ENCODE measurements around the gene PADI4.

Gene PADI4

GRCh38 chr1:17304151-17304825 is 3.7 kb upstream of the PADI4 start:
- no peak for DNase-seq (ENCODE audit: low read depth)
- no peak for TF ChIP-seq CTCF (IDR thresholded peaks at IDR 0.05; ENCODE audit: insufficient read depth, low read depth, low read length, missing control alignments)

GRCh38 chr1:17304826-17305175 is 3.2 kb upstream of the PADI4 start:
- DNase-seq (ENCODE audit: low read depth) = no peak
- H3K4me3 ChIP-seq (ENCODE audit: low read depth, low read length) = no peak overlapping the region
- no peak for TF ChIP-seq CTCF (IDR thresholded peaks at IDR 0.05; ENCODE audit: insufficient read depth, low read depth, low read length, missing control alignments)

More at GRCh38 chr1:17304151-17304825, 3.7 kb upstream of the PADI4 start:
- H3K4me3 ChIP-seq (ENCODE audit: low read depth, low read length) = no peak overlapping the region

GRCh38 chr1:17305576-17306095 is 2.4 kb upstream of the PADI4 start:
- H3K4me3 ChIP-seq (ENCODE audit: low read depth, low read length) = no peak overlapping the region
- TF ChIP-seq CTCF (IDR thresholded peaks at IDR 0.05; ENCODE audit: insufficient read depth, low read depth, low read length, missing control alignments) = no peak
- no peak for DNase-seq (ENCODE audit: low read depth)

- H3K4me3 ChIP-seq (ENCODE audit: low read depth, low read length) = no peak overlapping the region
- TF ChIP-seq CTCF (IDR thresholded peaks at IDR 0.05; ENCODE audit: insufficient read depth, low read depth, low read length, missing control alignments) = no peak
- no peak for DNase-seq (ENCODE audit: low read depth)
Observed at GRCh38 chr1:17306407-17306806, 1.6 kb upstream of the PADI4 start.

GRCh38 chr1:17306921-17307320 is 1.1 kb upstream of the PADI4 start:
- DNase-seq (ENCODE audit: low read depth) = no peak
- H3K4me3 ChIP-seq (ENCODE audit: low read depth, low read length) = no peak overlapping the region
- TF ChIP-seq CTCF (IDR thresholded peaks at IDR 0.05; ENCODE audit: insufficient read depth, low read depth, low read length, missing control alignments) = no peak

GRCh38 chr1:17307329-17307728 is 668 bp upstream of the PADI4 start:
- no peak for TF ChIP-seq CTCF (IDR thresholded peaks at IDR 0.05; ENCODE audit: insufficient read depth, low read depth, low read length, missing control alignments)
- no peak overlapping the region for H3K4me3 ChIP-seq (ENCODE audit: low read depth, low read length)
- no peak for DNase-seq (ENCODE audit: low read depth)

GRCh38 chr1:17308593-17308992 is 596 bp downstream of the PADI4 start:
- no peak for DNase-seq (ENCODE audit: low read depth)
- H3K4me3 ChIP-seq (ENCODE audit: low read depth, low read length) = no peak overlapping the region
- TF ChIP-seq CTCF (IDR thresholded peaks at IDR 0.05; ENCODE audit: insufficient read depth, low read depth, low read length, missing control alignments) = no peak
